Measurements from ENCODE around the gene AQP7. TPM values are rescaled to one million over a fixed set of nuclear protein-coding genes. Genes with fewer than 3 reads are reported as not detected.
A peak's percentile ranks its signal among the peaks of the same experiment; 100 is the strongest.
"Not testable (repeated sequence)": the region's sequence is repeated elsewhere in the genome, so short reads cannot be mapped to it uniquely, and the experiment has no call there.

The AQP7 gene
- total RNA-seq, 1 donor from 2014 or later = 37.0 TPM

- DNase-seq = no peak
Measured at GRCh38 chr9:33374190-33374589, 28.2 kb downstream of the AQP7 start.

GRCh38 chr9:33372900-33373299, 29.5 kb downstream of the AQP7 start:
- DNase-seq = no peak

- DNase-seq = no peak
Measured at GRCh38 chr9:33366979-33367480, 35.3 kb downstream of the AQP7 start.

GRCh38 chr9:33364814-33365213, 37.6 kb downstream of the AQP7 start:
- DNase-seq = not testable (repeated sequence)

- no peak for DNase-seq
Measured at GRCh38 chr9:33364127-33364526, 38.2 kb downstream of the AQP7 start.

GRCh38 chr9:33358641-33359040, 43.7 kb downstream of the AQP7 start:
- DNase-seq = not testable (repeated sequence)

- DNase-seq = no peak
Measured at GRCh38 chr9:33355933-33356332, 46.4 kb downstream of the AQP7 start.

- DNase-seq = no peak
Measured at GRCh38 chr9:33354651-33355211, 47.6 kb downstream of the AQP7 start.

- DNase-seq = no peak
Measured at GRCh38 chr9:33351547-33351946, 50.8 kb downstream of the AQP7 start.

GRCh38 chr9:33350310-33350709, 52.1 kb downstream of the AQP7 start:
- DNase-seq = peak; percentile 49

GRCh38 chr9:33349743-33350142, 52.6 kb downstream of the AQP7 start:
- DNase-seq = no peak

- no peak for DNase-seq
Measured at GRCh38 chr9:33348998-33349397, 53.4 kb downstream of the AQP7 start.

- DNase-seq = peak; percentile 8
Measured at GRCh38 chr9:33346564-33346963, 55.8 kb downstream of the AQP7 start.

- DNase-seq = no peak
Measured at GRCh38 chr9:33344145-33344544, 58.2 kb downstream of the AQP7 start.

GRCh38 chr9:33341182-33341581, 61.2 kb downstream of the AQP7 start:
- DNase-seq = no peak

- no peak for DNase-seq
Measured at GRCh38 chr9:33340186-33340585, 62.2 kb downstream of the AQP7 start.

Small RNAs within 50 kb of the gene (small RNA-seq; reads per million reads assigned to genes)
- not detected for gene AL356218.2 (ENCODE audit: low replicate concordance)
- not detected for gene RF00019 (ENCODE audit: low replicate concordance)

Other genes with a start within 250 kb of the AQP7 start
- 30.8 TPM for gene B4GALT1, start 235.2 kb downstream of the AQP7 start, total RNA-seq
- gene SPINK4, start 162.4 kb downstream of the AQP7 start, total RNA-seq = not detected
- gene BAG1, start 137.9 kb downstream of the AQP7 start, total RNA-seq = 64.7 TPM
- 53.4 TPM for gene CHMP5, start 137.5 kb downstream of the AQP7 start, total RNA-seq
- gene NFX1, start 112.1 kb downstream of the AQP7 start, total RNA-seq = 29.0 TPM
- 169 TPM for gene AQP3, start 45.0 kb upstream of the AQP7 start, total RNA-seq
- 21.2 TPM for gene NOL6, start 71.4 kb upstream of the AQP7 start, total RNA-seq
- 1.7 TPM for gene ANKRD18B, start 121.7 kb upstream of the AQP7 start, total RNA-seq

Data from skin of body (tissue), 3 donors.